IPS-15b (cell line): Measurements from ENCODE around the gene KLF6.
A peak's percentile ranks its signal among the peaks of the same experiment; 100 is the strongest.

ENCODE experiments used
- H3K27me3 ChIP-seq: one replicate; pipeline ENCODE4 v1.6.1; 2013; ENCODE audit warnings: low read length; ENCODE audit not compliant: control insufficient read depth, insufficient read depth
- H3K36me3 ChIP-seq: one replicate; pipeline ENCODE4 v1.6.1; 2013; ENCODE audit warnings: low read length; ENCODE audit not compliant: control insufficient read depth, insufficient read depth
- H3K4me1 ChIP-seq: one replicate; pipeline ENCODE4 v1.6.1; 2013; ENCODE audit warnings: mild to moderate bottlenecking, low read length; ENCODE audit not compliant: control insufficient read depth, insufficient read depth
- H3K4me3 ChIP-seq: one replicate; pipeline ENCODE4 v1.5.1; 2013; ENCODE audit warnings: low read depth, low read length
- H3K9ac ChIP-seq: one replicate; pipeline ENCODE4 v1.6.1; 2013; ENCODE audit warnings: low read depth, mild to moderate bottlenecking, low read length
- H3K9me3 ChIP-seq: one replicate; pipeline ENCODE4 v1.6.1; 2013; ENCODE audit warnings: mild to moderate bottlenecking, low read length; ENCODE audit not compliant: control insufficient read depth, insufficient read depth

The KLF6 gene

DNA sequence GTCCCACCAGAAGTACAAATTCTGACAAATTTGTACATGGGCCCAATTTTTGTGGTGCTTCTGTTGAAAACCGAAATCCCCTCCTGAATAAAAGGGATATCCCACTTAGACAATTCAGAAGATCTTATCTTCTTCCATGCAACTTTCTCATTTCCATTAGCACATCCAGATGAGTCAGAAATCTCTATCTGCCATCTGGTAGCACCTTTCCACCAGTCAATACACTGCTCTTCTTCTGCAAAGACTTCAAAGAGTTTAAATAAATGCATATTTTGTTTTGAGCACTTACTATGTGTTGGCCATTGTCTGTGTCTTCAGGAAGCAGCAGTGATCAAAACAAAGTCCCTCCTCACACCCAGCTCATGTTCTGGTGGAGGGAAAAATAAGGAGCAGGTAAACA is 12.7 kb upstream of the KLF6 start:
- no peaks in the 10 kb centered on the region for H3K4me1 ChIP-seq
- H3K9ac ChIP-seq = no peak overlapping the region
- H3K36me3 ChIP-seq = no peaks in the 10 kb centered on the region
- H3K9me3 ChIP-seq = no peaks in the 10 kb centered on the region
- H3K27me3 ChIP-seq = no peaks in the 10 kb centered on the region
- H3K4me3 ChIP-seq = no peak overlapping the region

DNA sequence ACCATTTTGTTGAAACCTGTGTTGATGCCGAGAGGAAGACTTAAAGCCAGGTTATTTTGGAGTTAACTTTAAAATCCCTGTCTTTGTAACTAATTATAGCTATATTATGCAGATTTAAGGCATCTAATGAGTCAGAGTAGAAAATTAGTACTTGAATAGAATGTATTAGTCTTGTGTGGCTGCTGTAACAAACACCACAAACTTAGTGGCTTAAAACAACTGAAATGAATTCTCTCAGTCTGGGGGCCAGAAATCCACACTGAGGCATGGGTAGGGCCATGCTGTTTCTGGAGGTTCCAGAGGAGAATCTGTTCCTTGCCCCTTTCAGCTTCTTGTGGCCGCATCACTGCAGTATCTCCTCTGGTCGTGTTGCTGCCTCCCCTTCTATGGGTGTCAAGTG is 8.5 kb upstream of the KLF6 start:
- Histone ChIP-seq H3K4me1 (no peaks in the 10 kb centered on the region), H3K9me3 (no peaks in the 10 kb centered on the region), H3K27me3 (no peaks in the 10 kb centered on the region), H3K4me3 (no peak overlapping the region), H3K36me3 (no peaks in the 10 kb centered on the region), H3K9ac (no peak overlapping the region)

DNA sequence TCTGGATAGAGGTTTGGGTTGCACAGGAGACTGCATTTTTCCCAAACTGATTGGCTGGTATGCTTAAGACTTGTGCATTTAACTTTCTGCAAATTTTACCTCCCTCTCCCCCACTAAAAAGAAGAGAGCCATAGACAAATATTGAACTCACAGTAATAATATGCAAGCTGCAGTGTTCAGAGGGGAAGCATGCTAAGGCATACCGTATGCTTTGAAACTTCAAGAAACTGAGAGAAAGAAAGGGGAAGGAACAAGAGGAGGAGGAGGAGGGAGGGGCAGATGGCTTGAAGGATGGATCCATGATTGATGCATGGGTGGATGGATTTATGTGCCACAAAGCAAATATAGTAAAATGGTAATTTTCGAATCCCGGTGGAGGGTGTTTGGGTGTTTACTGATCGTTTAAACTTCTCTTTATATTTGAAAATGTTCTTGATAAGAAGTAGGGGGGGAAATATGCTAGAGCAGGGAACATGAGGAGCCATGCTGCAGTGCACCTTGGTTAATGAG is 7.8 kb upstream of the KLF6 start:
- Histone ChIP-seq H3K9ac (no peak overlapping the region), H3K4me3 (no peak overlapping the region), H3K36me3 (no peaks in the 10 kb centered on the region)

DNA sequence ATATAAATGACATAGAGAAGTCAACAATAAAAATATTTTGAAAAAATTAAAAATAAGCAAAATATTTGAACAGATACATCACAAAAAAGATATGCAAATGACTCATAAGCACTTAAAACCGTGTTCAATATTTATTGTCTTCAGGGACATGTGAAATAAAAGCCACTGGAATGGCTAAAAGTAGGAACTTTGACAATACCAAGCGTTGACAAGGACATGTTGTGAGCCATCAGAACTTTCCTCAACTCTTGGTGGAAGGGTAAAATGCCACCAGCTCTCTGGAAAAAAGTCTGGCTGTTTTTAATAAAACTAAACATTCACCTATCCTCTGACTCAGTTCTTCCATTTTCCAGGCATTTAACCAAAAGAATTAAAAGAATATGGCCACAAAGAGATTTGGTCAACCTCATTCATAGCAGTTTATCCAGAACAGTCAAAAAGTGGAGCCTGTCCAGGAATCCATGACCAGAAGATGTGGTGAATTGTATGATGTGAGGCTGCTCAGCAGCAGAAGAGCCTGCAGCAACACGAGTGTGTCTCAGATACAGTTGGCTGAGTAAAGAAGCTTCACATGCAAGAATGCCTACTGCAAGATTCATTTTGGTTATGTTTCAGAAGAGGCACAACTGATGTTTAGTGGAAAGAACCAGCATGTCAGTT is 7.1 kb upstream of the KLF6 start:
- Histone ChIP-seq H3K9ac (no peak overlapping the region), H3K4me1 (peaks cover 4% of the 10 kb centered on the region), H3K27me3 (no peaks in the 10 kb centered on the region)

More for the DNA sequence above, 7.8 kb upstream of the KLF6 start:
- Histone ChIP-seq H3K9me3 (no peaks in the 10 kb centered on the region), H3K4me1 (no peaks in the 10 kb centered on the region), H3K27me3 (no peaks in the 10 kb centered on the region)

DNA sequence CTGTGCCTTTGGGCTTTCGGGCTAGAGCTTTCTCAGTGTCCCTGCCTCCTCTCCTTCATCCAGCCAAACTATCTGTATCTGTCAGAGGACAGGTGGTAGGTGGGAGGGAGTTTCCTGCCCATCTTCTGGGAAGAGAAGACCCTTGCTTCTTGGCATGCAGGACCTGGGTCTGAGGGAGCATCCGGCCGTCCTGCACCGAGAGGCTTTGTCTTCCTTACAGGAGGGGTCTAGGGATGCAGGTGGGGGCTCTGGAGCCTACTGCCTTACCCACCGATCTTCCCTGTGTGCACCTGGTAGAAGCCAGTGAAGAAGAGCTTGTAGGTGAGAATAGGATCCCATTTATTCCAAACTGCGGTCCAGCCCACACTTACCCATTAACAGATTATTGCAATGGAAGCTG is 5.8 kb upstream of the KLF6 start:
- no peaks in the 10 kb centered on the region for H3K36me3 ChIP-seq
- no peak overlapping the region for H3K9ac ChIP-seq
- no peak overlapping the region for H3K4me3 ChIP-seq
- H3K9me3 ChIP-seq = no peaks in the 10 kb centered on the region
- no peaks in the 10 kb centered on the region for H3K27me3 ChIP-seq
- H3K4me1 ChIP-seq = peaks cover 7% of the 10 kb centered on the region

More for the DNA sequence above, 7.1 kb upstream of the KLF6 start:
- H3K36me3 ChIP-seq = no peaks in the 10 kb centered on the region
- H3K4me3 ChIP-seq = no peak overlapping the region
- no peaks in the 10 kb centered on the region for H3K9me3 ChIP-seq

DNA sequence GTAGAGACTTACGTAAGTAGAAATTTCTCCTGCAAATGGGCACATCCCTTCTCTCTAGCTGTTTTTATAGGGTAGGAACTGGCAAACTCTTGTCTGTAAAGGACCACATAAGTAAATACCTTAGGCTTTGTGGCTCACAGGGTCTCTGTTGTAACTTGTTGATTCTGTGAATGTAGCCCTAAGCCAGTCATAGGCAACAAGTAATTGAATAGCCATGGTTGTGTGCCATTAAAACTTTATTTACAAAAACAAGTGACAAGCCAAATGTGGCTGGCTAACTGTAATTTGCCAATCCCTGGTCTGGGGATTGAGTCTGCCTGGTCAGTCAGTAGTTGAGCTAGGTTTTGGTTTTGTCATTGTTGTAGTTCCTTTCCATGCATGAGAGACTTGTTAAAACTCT is 5.3 kb upstream of the KLF6 start:
- Histone ChIP-seq H3K9me3 (no peaks in the 10 kb centered on the region), H3K4me3 (no peak overlapping the region), H3K4me1 (peaks cover 7% of the 10 kb centered on the region), H3K9ac (no peak overlapping the region), H3K27me3 (no peaks in the 10 kb centered on the region), H3K36me3 (no peaks in the 10 kb centered on the region)

DNA sequence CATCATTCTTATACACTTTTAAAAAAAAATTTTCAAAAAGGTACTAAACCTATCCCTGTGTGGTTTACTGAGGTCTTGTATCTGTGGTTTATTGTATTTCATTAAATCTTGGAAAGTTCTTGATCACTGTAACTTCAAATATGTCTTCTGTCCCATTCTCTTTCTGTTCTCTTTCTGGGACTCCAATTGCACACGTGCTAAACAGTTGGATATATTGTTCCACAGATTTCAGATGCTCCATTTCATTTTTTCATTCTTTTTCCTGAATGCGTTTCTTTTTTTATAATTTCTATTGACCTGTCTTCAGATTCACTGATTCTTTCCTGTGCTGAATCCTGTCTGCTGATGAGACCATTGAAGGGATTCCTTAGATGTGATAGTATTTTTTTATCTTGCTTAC is 4.6 kb upstream of the KLF6 start:
- H3K4me1 ChIP-seq = peaks cover 7% of the 10 kb centered on the region
- no peak overlapping the region for H3K4me3 ChIP-seq
- H3K9me3 ChIP-seq = no peaks in the 10 kb centered on the region
- H3K27me3 ChIP-seq = no peaks in the 10 kb centered on the region
- H3K36me3 ChIP-seq = peaks cover 3% of the 10 kb centered on the region
- H3K9ac ChIP-seq = no peak overlapping the region

DNA sequence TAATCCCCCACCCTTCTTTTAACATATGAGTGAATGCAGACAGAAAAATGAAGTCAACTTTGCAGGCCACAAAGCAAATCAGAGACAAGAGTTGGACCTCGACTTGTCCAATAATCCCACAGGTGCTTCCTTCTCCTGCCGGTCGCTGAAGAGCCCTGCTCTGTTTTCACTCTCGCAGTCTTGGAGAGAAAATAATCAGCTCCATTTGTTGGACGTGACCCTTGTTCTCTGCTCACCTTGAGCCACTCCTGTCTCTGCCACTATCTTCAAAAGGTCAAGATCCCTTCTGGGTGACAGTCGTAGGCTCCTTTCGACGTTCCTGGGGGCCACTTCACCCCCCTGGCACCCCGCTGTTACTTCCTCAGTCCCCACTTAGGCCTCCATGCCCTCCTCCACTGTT is 2.8 kb upstream of the KLF6 start:
- Histone ChIP-seq H3K9ac (no peak overlapping the region), H3K9me3 (no peaks in the 10 kb centered on the region), H3K27me3 (no peaks in the 10 kb centered on the region)

DNA sequence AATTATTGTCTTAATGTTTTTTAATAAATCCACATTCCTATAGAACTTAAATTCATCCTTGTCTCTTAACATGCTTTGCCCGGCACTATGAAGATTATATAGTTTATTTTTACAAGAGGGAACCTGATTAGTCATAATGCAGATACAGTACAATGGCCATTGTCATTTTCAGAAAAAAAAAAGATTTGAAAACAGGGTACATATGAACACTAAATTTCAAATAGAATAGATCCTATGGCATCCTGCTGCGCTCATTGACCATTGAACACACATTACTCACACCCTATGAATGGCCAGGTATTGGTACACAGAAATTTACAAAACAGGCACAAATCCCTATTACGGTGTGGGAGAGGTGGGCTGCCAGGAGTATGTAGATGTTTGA is 2.0 kb upstream of the KLF6 start:
- peaks cover 6% of the 10 kb centered on the region for H3K36me3 ChIP-seq
- H3K9ac ChIP-seq = no peak overlapping the region
- no peaks in the 10 kb centered on the region for H3K27me3 ChIP-seq
- peak overlapping the region; percentile 70 for H3K4me3 ChIP-seq
- H3K4me1 ChIP-seq = peaks cover 8% of the 10 kb centered on the region
- no peaks in the 10 kb centered on the region for H3K9me3 ChIP-seq

More for the DNA sequence above, 2.8 kb upstream of the KLF6 start:
- Histone ChIP-seq H3K4me1 (peaks cover 7% of the 10 kb centered on the region), H3K4me3 (no peak overlapping the region), H3K36me3 (peaks cover 5% of the 10 kb centered on the region)

DNA sequence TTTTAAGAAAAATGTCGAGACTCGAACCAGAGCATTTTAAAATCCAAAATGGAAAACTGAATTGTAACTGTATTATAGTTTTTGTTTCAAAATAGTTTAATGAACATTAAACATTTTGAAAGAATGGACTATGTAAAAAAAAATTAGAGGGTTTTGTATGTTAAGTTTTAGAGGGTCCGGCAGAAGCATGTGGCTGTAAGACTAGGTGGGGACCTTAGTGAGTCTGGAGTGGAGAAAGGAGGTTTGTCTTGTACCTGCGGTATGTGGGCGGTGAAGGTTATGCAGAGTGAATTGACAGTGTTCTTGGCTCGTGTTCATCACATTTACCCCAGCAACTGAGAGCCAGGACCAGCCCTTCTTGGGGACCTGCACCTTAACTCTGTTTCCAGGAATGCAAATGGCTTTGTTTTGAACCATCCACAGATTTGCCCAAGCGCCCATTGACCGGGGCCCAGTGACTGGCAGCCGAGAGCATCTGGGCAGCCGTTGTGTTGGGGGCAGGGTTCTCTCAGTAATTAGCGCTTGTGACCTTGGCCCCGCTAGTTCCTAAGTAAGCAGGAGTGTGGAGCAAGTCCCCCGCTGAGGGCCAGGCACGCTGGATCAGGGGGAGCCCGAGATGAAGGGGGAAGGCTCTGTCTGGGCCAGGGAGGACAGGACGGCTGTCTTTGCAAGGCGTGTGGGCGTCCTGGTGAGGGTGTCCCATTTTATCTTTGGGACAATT is 1.4 kb upstream of the KLF6 start:
- no peaks in the 10 kb centered on the region for H3K27me3 ChIP-seq
- peak overlapping the region; percentile 91 for H3K9ac ChIP-seq
- H3K4me3 ChIP-seq = peak overlapping the region; percentile 70
- H3K9me3 ChIP-seq = no peaks in the 10 kb centered on the region
- H3K36me3 ChIP-seq = peaks cover 12% of the 10 kb centered on the region
- peaks cover 9% of the 10 kb centered on the region for H3K4me1 ChIP-seq

DNA sequence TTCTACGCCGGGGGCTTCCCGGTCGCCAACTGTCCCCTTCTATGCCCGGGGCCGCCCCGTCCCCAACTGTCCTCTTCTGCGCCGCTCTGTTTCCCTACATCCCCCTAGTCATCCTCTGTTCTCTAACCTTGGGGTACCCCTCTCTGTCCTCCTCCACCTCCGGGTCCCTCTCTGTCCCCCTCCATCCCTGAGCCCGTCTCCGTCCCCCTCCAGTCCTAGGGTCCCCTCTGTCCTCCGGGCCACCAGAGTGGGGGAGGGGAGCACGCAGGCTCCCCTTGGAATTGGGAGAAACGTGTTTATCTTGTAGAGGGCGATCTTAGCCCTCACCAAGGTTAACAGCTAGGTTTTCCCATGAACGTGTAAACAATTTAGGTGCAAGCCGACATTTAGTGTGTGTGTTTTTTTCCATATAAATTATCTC is 852 bp upstream of the KLF6 start:
- peaks cover 9% of the 10 kb centered on the region for H3K4me1 ChIP-seq
- H3K9ac ChIP-seq = peak overlapping the region; percentile 91
- H3K4me3 ChIP-seq = peak overlapping the region; percentile 70
- no peaks in the 10 kb centered on the region for H3K27me3 ChIP-seq
- H3K36me3 ChIP-seq = peaks cover 17% of the 10 kb centered on the region
- H3K9me3 ChIP-seq = no peaks in the 10 kb centered on the region

DNA sequence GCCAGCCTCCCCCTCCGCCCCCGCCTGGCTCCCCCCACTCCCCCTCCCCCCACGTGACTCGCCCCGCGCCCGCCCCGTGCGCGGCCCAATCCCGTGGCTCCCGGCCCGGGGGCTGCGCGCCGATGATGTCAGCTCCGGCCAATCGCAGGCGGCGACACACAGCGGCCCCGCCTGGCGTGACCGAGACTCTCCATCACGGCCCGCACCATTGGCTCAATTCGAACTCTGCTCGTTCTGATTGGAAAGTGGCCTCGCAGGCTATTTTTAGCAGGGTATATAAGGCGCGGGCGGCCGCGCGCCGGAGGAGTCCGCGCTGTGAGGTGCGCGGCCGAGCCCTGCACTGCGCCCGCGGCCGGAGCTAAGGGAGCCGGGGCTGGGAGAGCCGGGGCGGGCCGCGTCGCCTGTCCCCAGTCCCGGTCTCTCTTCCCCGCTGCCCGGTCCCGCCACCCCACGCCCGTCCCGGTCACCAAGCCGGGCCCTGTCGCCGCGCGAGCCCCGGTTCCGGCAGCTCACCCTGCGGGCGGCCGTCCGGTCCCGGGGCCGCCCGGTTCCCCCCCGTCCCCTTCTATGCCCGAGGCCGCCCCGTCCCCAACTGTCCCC is 342 bp upstream of the KLF6 start:
- Histone ChIP-seq H3K4me1 (peaks cover 9% of the 10 kb centered on the region), H3K9me3 (no peaks in the 10 kb centered on the region), H3K27me3 (no peaks in the 10 kb centered on the region), H3K4me3 (peak overlapping the region; percentile 92), H3K9ac (peak overlapping the region; percentile 91), H3K36me3 (peaks cover 22% of the 10 kb centered on the region)
